ENCODE data around the gene LGR4.

DNA sequence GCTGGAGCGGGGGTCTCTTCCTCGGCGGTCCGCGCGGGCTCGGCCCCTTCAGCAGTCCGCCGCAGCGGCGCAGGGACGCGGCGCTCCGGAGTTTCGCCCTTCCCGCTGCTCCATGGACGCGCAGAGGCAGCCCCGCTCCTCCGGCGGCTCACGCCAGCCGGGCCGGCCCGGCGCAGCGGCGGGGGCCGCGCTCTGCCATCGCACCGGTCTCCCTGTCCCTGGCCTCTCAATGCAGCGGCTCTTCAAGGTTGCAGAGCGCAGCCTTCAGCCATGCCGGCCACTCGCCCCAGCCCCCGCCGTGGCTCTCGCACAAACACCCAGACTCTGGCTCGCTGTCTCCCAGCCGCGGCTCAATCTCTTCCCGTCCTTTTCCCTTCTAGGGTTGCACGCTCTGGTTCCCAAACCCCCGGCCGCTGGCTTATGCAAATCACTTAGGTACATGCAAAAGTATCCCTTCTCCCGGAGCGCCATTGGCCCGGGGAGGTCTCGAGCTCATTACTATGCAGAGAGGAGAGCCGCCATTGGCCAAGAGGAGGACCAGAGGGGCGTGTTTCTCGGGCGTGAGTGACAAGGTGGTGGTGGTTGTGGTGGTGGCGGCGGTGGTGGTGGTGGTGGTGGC is at the start of gene LGR4:
- no peak for TF ChIP-seq POLR2AphosphoS5 (IDR thresholded peaks at IDR 0.05; ENCODE audit: low read depth, low read length)
- no peak for TF ChIP-seq POLR2A (IDR thresholded peaks at IDR 0.05; ENCODE audit: low read depth, low read length)
